Measurements from ENCODE around the gene FAM3B. TPM values are rescaled to one million over a fixed set of nuclear protein-coding genes. Genes with fewer than 3 reads are reported as not detected.

FAM3B gene
- total and polyA plus RNA-seq, 2 experiments from 2014 or later = 35.4 to 49.7 TPM

- Histone ChIP-seq H3K9me2 (replicated peaks; ENCODE audit: insufficient read depth) (no peaks in the 10 kb centered on the region), H3K9me3 (ENCODE audit: low read depth) (no peaks in the 10 kb centered on the region)
- peak; percentile 88 for TF ChIP-seq CTCF (IDR thresholded peaks at IDR 0.05; ENCODE audit: poor library complexity)
- TF ChIP-seq EZH2phosphoT487 (IDR thresholded peaks at IDR 0.05; ENCODE audit: low read depth, severe bottlenecking, unreplicated experiment) = no peak
- TF ChIP-seq EZH2 (IDR thresholded peaks at IDR 0.05; ENCODE audit: borderline replicate concordance) = no peak
Observed at GRCh38 chr21:41283211-41283818, 33.3 kb upstream of the FAM3B start.

GRCh38 chr21:41289431-41289830 is 27.2 kb upstream of the FAM3B start:
- no peaks in the 10 kb centered on the region for H3K79me2 ChIP-seq
- no peaks in the 10 kb centered on the region for H3K9me3 ChIP-seq (ENCODE audit: low read depth)
- H2AFZ ChIP-seq = no peak overlapping the region
- peak; percentile 29 for DNase-seq (ENCODE audit: low spot score)
- H3K27ac ChIP-seq = no peak overlapping the region
- no peaks in the 10 kb centered on the region for H3K9me2 ChIP-seq (replicated peaks; ENCODE audit: insufficient read depth)
- H3K4me1 ChIP-seq (ENCODE audit: insufficient read depth) = no peaks in the 10 kb centered on the region
- no peaks in the 10 kb centered on the region for H3K36me3 ChIP-seq (replicated peaks; ENCODE audit: insufficient read depth, low read depth)
- WGBS (ENCODE audit: low lambda C conversion rate, missing lambda C conversion rate) = 68% methylated on average over 13 of the region's 13 CpGs
- H3K27me3 ChIP-seq = no peaks in the 10 kb centered on the region
- TF ChIP-seq EZH2 (IDR thresholded peaks at IDR 0.05; ENCODE audit: borderline replicate concordance) = no peak
- no peak for TF ChIP-seq CTCF (IDR thresholded peaks at IDR 0.05; ENCODE audit: poor library complexity)
- no peak for TF ChIP-seq EZH2phosphoT487 (IDR thresholded peaks at IDR 0.05; ENCODE audit: low read depth, severe bottlenecking, unreplicated experiment)
- no peaks in the 10 kb centered on the region for H4K20me1 ChIP-seq (ENCODE audit: insufficient read depth, poor library complexity, severe bottlenecking)
- no peak overlapping the region for H3K4me3 ChIP-seq
- H3K4me2 ChIP-seq = no peak overlapping the region

More at GRCh38 chr21:41283211-41283818, 33.3 kb upstream of the FAM3B start:
- Histone ChIP-seq H3K36me3 (replicated peaks; ENCODE audit: insufficient read depth, low read depth) (no peaks in the 10 kb centered on the region), H4K20me1 (ENCODE audit: insufficient read depth, poor library complexity, severe bottlenecking) (no peaks in the 10 kb centered on the region), H3K79me2 (no peaks in the 10 kb centered on the region), H3K4me1 (ENCODE audit: insufficient read depth) (no peaks in the 10 kb centered on the region), H2AFZ (no peak overlapping the region), H3K27ac (no peak overlapping the region), H3K4me3 (no peak overlapping the region), H3K4me2 (no peak overlapping the region), H3K27me3 (no peaks in the 10 kb centered on the region)
- WGBS (ENCODE audit: low lambda C conversion rate, missing lambda C conversion rate) = 23% methylated on average over 8 of the region's 8 CpGs
- DNase-seq (ENCODE audit: low spot score) = peak; percentile 89

- no peaks in the 10 kb centered on the region for H3K9me3 ChIP-seq (ENCODE audit: low read depth)
- TF ChIP-seq EZH2 (IDR thresholded peaks at IDR 0.05; ENCODE audit: borderline replicate concordance) = no peak
- TF ChIP-seq EZH2phosphoT487 (IDR thresholded peaks at IDR 0.05; ENCODE audit: low read depth, severe bottlenecking, unreplicated experiment) = no peak
- no peak for TF ChIP-seq CTCF (IDR thresholded peaks at IDR 0.05; ENCODE audit: poor library complexity)
- DNase-seq (ENCODE audit: low spot score) = no peak
- H3K4me3 ChIP-seq = no peak overlapping the region
- H2AFZ ChIP-seq = no peak overlapping the region
- H3K36me3 ChIP-seq (replicated peaks; ENCODE audit: insufficient read depth, low read depth) = no peaks in the 10 kb centered on the region
- H3K27me3 ChIP-seq = no peaks in the 10 kb centered on the region
- H3K79me2 ChIP-seq = no peaks in the 10 kb centered on the region
- no peaks in the 10 kb centered on the region for H3K9me2 ChIP-seq (replicated peaks; ENCODE audit: insufficient read depth)
- H3K4me1 ChIP-seq (ENCODE audit: insufficient read depth) = no peaks in the 10 kb centered on the region
- H3K4me2 ChIP-seq = no peak overlapping the region
- no peak overlapping the region for H3K27ac ChIP-seq
- no peaks in the 10 kb centered on the region for H4K20me1 ChIP-seq (ENCODE audit: insufficient read depth, poor library complexity, severe bottlenecking)
- WGBS (ENCODE audit: low lambda C conversion rate, missing lambda C conversion rate) = 85% methylated on average over 21 of the region's 24 CpGs
Observed at GRCh38 chr21:41290106-41290799, 26.3 kb upstream of the FAM3B start.
